ENCODE results near the gene SHISA7.

DNA sequence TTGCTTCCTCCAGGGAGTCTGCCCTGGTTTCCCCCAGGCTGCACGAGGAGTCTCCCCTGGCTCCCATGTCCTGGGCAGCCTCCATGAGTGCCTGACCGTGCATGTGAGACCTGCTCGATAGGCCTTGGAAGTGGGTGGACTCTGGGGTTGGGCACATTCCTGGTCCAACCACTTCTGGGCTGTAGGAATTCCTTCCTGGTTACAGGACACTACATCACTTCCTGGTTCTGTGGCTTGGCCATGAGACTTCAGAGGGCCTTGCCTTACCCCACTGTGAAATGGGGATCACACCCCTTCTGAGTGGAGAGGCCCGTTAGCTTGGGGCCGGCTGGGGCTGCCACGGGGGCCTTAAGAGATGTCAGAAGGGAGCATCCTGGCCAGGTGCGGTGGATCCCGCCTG lies 29.4 kb upstream of the SHISA7 start:
- TF ChIP-seq, protein P1, sequence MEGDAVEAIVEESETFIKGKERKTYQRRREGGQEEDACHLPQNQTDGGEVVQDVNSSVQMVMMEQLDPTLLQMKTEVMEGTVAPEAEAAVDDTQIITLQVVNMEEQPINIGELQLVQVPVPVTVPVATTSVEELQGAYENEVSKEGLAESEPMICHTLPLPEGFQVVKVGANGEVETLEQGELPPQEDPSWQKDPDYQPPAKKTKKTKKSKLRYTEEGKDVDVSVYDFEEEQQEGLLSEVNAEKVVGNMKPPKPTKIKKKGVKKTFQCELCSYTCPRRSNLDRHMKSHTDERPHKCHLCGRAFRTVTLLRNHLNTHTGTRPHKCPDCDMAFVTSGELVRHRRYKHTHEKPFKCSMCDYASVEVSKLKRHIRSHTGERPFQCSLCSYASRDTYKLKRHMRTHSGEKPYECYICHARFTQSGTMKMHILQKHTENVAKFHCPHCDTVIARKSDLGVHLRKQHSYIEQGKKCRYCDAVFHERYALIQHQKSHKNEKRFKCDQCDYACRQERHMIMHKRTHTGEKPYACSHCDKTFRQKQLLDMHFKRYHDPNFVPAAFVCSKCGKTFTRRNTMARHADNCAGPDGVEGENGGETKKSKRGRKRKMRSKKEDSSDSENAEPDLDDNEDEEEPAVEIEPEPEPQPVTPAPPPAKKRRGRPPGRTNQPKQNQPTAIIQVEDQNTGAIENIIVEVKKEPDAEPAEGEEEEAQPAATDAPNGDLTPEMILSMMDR (IDR thresholded peaks at IDR 0.05): no peak
- TF ChIP-seq POLR2A (IDR thresholded peaks at IDR 0.05): no peak

All from heart left ventricle (tissue), 13 donors.